HCT116 (cell line): ENCODE data around the gene PPP6C. TPM values are rescaled to one million over a fixed set of nuclear protein-coding genes. Genes with fewer than 3 reads are reported as not detected.

Source experiments
- ATAC-seq: fragments of 200-7000 bp; cut with Tn5 transposase; 2 replicates; pipeline ENCODE4 v1.9.1; 2020; ENCODE audit warnings: mild to moderate bottlenecking, moderate library complexity
- BruUV-seq: library from RNA; stranded (reverse); fragments of 400-500 nt; replicated peaks from 2 replicates; lab custom pipeline; 2021; lab: Mats Ljungman, UMichigan
- CTCF ChIA-PET: fragments of 300-600 bp; sonication (Branson Sonifier 250); formaldehyde crosslinking; loops from one replicate; lab custom pipeline; 2021; ENCODE audit warnings: antibody characterized with exemption; lab: Charles Lee
- POLR2A ChIA-PET: fragments of 300-600, 350-600 bp; sonication (Branson Sonifier 250); formaldehyde crosslinking; loops from one replicate; lab custom pipeline; 2021; ENCODE audit warnings: antibody characterized with exemption; lab: Charles Lee
- RAD21 ChIA-PET, 2 experiments: fragments of 300-600 bp; sonication (Branson Sonifier 250); formaldehyde crosslinking; loops; one replicate each; lab custom pipeline; 2023; ENCODE audit warnings: low total read pairs in 2 of 2; ENCODE audit not compliant: uncharacterized antibody in 2 of 2, unreplicated experiment in 2 of 2, low non-redundant PET in 1 of 2; lab: Charles Lee
- DNase-seq: peaks from one replicate; pipeline ENCODE4 v3.0.0-alpha.2; 2010; ENCODE audit warnings: low read depth, low spot score
- H2AFZ ChIP-seq: fragments of 200-600 bp; shearing (Covaris generic), sonication (generic); 2 replicates; pipeline ENCODE4 v1.6.1; 2017; ENCODE audit warnings: low read depth, mixed run types, mixed read lengths, antibody characterized with exemption, low read length; ENCODE audit not compliant: poor library complexity, severe bottlenecking
- H3K27ac ChIP-seq: 2 replicates; pipeline ENCODE4 v1.5.1; 2012; ENCODE audit warnings: low read depth, low read length
- H3K27me3 ChIP-seq: fragments of 200-600 bp; sonication (generic); 2 replicates; pipeline ENCODE4 v1.6.1; 2016; ENCODE audit warnings: mixed run types, low read length, mixed read lengths; ENCODE audit not compliant: insufficient read depth
- H3K36me3 ChIP-seq, 2 experiments: fragments of 200-500 bp in 1 of 2; fragments of 200-600 bp in 1 of 2; sonication (Bioruptor generic) in 1 of 2; sonication (generic) in 1 of 2; 2 replicates each; pipeline versions ENCODE4 v1.5.1 to v1.6.1; 2014 to 2016; ENCODE audit warnings: low read length in 2 of 2, inconsistent platforms in 1 of 2, mixed read lengths in 1 of 2, mixed run types in 1 of 2; ENCODE audit not compliant: insufficient read depth in 2 of 2, control insufficient read depth in 1 of 2
- H3K4me1 ChIP-seq, 2 experiments: fragments of 200-600 bp in 1 of 2; sonication (generic) in 1 of 2; 2 replicates each; pipeline versions ENCODE4 v1.5.1 to v1.6.1; 2012 to 2017; ENCODE audit warnings: low read length in 2 of 2, inconsistent platforms in 1 of 2, mild to moderate bottlenecking in 1 of 2, mixed read lengths in 1 of 2, mixed run types in 1 of 2, moderate library complexity in 1 of 2; ENCODE audit not compliant: insufficient read depth in 2 of 2, control insufficient read depth in 1 of 2
- H3K4me2 ChIP-seq: fragments of 200-600 bp; sonication (generic); 2 replicates; pipeline ENCODE4 v1.6.1; 2017; ENCODE audit warnings: mixed run types, low read length, mixed read lengths
- H3K4me3 ChIP-seq, 2 experiments: fragments of 200-600 bp in 1 of 2; sonication (generic) in 1 of 2; replicated peaks in 1 of 2; 2 replicates each; pipeline ENCODE4 v1.5.1; 2011 to 2016; ENCODE audit warnings: low read length in 2 of 2, control low read depth in 1 of 2, low read depth in 1 of 2, mild to moderate bottlenecking in 1 of 2, mixed read lengths in 1 of 2, mixed run types in 1 of 2
- H3K79me2 ChIP-seq: fragments of 200-600 bp; sonication (generic); 2 replicates; pipeline ENCODE4 v1.6.1; 2017; ENCODE audit warnings: mild to moderate bottlenecking, mixed run types, low read length, moderate library complexity, mixed read lengths; ENCODE audit not compliant: insufficient read depth
- H3K9ac ChIP-seq: fragments of 200-600 bp; sonication (generic); 2 replicates; pipeline ENCODE4 v1.6.1; 2016; ENCODE audit warnings: low read length, mixed read lengths
- H3K9me2 ChIP-seq: fragments of 200-600 bp; sonication (generic), shearing (Covaris generic); 2 replicates; pipeline ENCODE4 v1.6.1; 2017; ENCODE audit warnings: mixed run types, mild to moderate bottlenecking, moderate library complexity; ENCODE audit not compliant: insufficient read depth
- H3K9me3 ChIP-seq, 2 experiments: fragments of 200-500 bp in 1 of 2; fragments of 200-600 bp in 1 of 2; sonication (Bioruptor generic) in 1 of 2; sonication (generic) in 1 of 2; 2 replicates each; pipeline ENCODE4 v1.6.1; 2014 to 2017; ENCODE audit warnings: low read length in 2 of 2, mixed read lengths in 2 of 2, inconsistent platforms in 1 of 2, low read depth in 1 of 2, mild to moderate bottlenecking in 1 of 2, mixed run types in 1 of 2, moderate library complexity in 1 of 2; ENCODE audit not compliant: control insufficient read depth in 1 of 2, insufficient read depth in 1 of 2
- H4K20me1 ChIP-seq: fragments of 200-600 bp; sonication (generic), shearing (Covaris generic); 2 replicates; pipeline ENCODE4 v1.6.1; 2017; ENCODE audit warnings: mixed run types, mild to moderate bottlenecking, moderate library complexity; ENCODE audit not compliant: insufficient read depth
- CBX3 ChIP-seq: IDR thresholded peaks from 2 replicates; pipeline ENCODE4 v1.6.1; 2012; ENCODE audit warnings: low read depth
- ELF1 ChIP-seq: IDR thresholded peaks from 2 replicates; pipeline ENCODE4 v1.6.1; 2012; ENCODE audit warnings: low read depth, borderline replicate concordance
- EZH2 ChIP-seq: fragments of 200-600 bp; sonication (generic); IDR thresholded peaks from 2 replicates; pipeline ENCODE4 v1.6.1; 2017; ENCODE audit warnings: antibody characterized with exemption, mixed run types
- JUND ChIP-seq: IDR thresholded peaks from 2 replicates; pipeline ENCODE4 v1.6.1; 2012
- SP1 ChIP-seq: IDR thresholded peaks from 2 replicates; pipeline ENCODE4 v1.6.1; 2012; ENCODE audit warnings: low read depth
- SRF ChIP-seq: IDR thresholded peaks from 2 replicates; pipeline ENCODE4 v1.6.1; 2012; ENCODE audit warnings: low read depth
- TCF7L2 ChIP-seq: IDR thresholded peaks from 2 replicates; pipeline ENCODE4 v1.7.0; 2011; ENCODE audit warnings: borderline replicate concordance, inconsistent platforms; ENCODE audit not compliant: insufficient read depth, insufficient read length; ENCODE audit errors: extremely low read depth
- YY1 ChIP-seq: IDR thresholded peaks from 2 replicates; pipeline ENCODE4 v1.6.1; 2011; ENCODE audit warnings: low read length, low read depth, moderate library complexity, mild to moderate bottlenecking; ENCODE audit not compliant: insufficient replicate concordance; ENCODE audit errors: extremely low read depth
- ZNF274 ChIP-seq: fragments of 200-500 bp; sonication (Bioruptor generic); IDR thresholded peaks from 2 replicates; pipeline ENCODE4 v1.6.1; 2014; ENCODE audit warnings: mild to moderate bottlenecking, low read depth, low read length, inconsistent platforms
- intact Hi-C: fragments of 100-400 bp; cut with micrococcal nuclease; formaldehyde crosslinking; loops from 2 replicates; pipeline ENCODE4 v1.10.0; 2022
- total RNA-seq: library from RNA; stranded (reverse); gene quantifications from one replicate; pipeline ENCODE4 v1.2.1, GENCODE V29; 2021; ENCODE audit not compliant: unreplicated experiment
- TF ChIP-seq, protein P1 (sequence below): IDR thresholded peaks from 2 replicates; pipeline ENCODE4 v1.6.1; 2012; ENCODE audit warnings: low read depth
- TF ChIP-seq, protein P2 (sequence below): IDR thresholded peaks from 2 replicates; pipeline ENCODE4 v1.6.1; 2011; ENCODE audit warnings: mild to moderate bottlenecking, low read length, moderate library complexity; ENCODE audit not compliant: insufficient replicate concordance; ENCODE audit errors: extremely low read depth
- TF ChIP-seq, protein P3 (sequence below): IDR thresholded peaks from 2 replicates; pipeline ENCODE4 v1.6.1; 2012

PPP6C gene
- total RNA-seq, 1 experiment from 2014 or later, result 35.4 TPM

DNA sequence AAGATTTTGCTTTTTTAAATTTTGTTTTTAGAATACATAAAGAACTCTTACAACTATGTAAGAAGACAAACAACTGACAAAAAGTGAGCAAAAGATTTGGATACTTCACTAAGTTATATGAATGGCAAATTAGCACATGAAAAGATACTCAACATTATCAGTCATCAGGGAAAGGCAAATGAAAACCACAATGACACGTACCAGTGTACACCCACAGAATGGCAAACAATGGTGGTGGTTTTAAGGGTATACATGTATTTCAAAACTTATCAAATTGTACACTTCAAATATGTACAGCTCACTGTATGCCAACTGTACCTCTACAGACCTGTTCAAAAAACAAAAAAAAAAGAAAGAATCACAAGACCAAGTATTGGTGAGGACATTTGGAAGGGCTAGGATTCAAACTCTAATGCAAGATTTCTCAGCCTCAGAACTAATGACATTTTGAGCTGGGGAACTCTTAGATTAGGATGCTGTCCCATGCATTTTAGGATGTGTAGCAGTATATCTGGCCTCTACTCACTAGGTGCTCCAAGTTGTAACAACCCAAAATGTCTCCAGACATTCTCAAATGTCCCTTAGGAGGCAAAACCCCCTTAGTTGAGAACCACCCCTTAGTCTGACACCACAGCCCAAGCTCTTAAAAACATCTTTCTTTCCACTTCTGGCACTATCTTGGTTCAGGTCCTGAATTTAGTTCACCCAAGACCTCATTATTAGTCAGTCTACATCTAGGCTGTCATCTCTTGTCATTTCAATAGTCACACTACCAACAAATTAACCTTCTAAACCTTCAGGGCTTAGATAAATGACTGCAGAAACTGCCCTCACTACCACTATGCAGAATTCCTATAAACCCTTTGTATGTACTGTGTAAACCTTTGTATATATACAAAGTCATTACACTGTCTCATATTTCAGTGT, 55.9 kb downstream of the PPP6C start:
- H4K20me1 ChIP-seq, result no peaks in the 10 kb centered on the region
- no peaks in the 10 kb centered on the region for H3K4me1 ChIP-seq
- no peak overlapping the region for H3K27ac ChIP-seq
- no TSS peak for BruUV-seq
- no peak overlapping the region for H3K9ac ChIP-seq
- H3K9me3 ChIP-seq, result no peaks in the 10 kb centered on the region
- H3K9me2 ChIP-seq, result no peaks in the 10 kb centered on the region
- H3K4me3 ChIP-seq, result no peak overlapping the region
- no peak overlapping the region for H3K4me2 ChIP-seq
- 0 out of 4 replicates have a peak, but pooled peaks cover 0 to 2% of the 10 kb centered on the region in 2 experiments for H3K36me3 ChIP-seq
- no peaks in the 10 kb centered on the region for H3K27me3 ChIP-seq
- ChIA-PET RAD21 (no interaction called here), CTCF (no interaction called here), POLR2A (no interaction called here)
- no peak for ATAC-seq
- DNase-seq, result no peak
- H2AFZ ChIP-seq, result no peak overlapping the region
- peaks cover 17% of the 10 kb centered on the region for H3K79me2 ChIP-seq
- intact Hi-C loops, result no loop called here
- TF ChIP-seq ELF1 (no peak), SRF (no peak), CBX3 (no peak), YY1 (no peak), SP1 (no peak), TCF7L2 (no peak), JUND (no peak), ZNF274 (no peak), EZH2 (no peak)
- TF ChIP-seq, protein P1, sequence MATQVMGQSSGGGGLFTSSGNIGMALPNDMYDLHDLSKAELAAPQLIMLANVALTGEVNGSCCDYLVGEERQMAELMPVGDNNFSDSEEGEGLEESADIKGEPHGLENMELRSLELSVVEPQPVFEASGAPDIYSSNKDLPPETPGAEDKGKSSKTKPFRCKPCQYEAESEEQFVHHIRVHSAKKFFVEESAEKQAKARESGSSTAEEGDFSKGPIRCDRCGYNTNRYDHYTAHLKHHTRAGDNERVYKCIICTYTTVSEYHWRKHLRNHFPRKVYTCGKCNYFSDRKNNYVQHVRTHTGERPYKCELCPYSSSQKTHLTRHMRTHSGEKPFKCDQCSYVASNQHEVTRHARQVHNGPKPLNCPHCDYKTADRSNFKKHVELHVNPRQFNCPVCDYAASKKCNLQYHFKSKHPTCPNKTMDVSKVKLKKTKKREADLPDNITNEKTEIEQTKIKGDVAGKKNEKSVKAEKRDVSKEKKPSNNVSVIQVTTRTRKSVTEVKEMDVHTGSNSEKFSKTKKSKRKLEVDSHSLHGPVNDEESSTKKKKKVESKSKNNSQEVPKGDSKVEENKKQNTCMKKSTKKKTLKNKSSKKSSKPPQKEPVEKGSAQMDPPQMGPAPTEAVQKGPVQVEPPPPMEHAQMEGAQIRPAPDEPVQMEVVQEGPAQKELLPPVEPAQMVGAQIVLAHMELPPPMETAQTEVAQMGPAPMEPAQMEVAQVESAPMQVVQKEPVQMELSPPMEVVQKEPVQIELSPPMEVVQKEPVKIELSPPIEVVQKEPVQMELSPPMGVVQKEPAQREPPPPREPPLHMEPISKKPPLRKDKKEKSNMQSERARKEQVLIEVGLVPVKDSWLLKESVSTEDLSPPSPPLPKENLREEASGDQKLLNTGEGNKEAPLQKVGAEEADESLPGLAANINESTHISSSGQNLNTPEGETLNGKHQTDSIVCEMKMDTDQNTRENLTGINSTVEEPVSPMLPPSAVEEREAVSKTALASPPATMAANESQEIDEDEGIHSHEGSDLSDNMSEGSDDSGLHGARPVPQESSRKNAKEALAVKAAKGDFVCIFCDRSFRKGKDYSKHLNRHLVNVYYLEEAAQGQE, result no peak
- TF ChIP-seq, protein P2, sequence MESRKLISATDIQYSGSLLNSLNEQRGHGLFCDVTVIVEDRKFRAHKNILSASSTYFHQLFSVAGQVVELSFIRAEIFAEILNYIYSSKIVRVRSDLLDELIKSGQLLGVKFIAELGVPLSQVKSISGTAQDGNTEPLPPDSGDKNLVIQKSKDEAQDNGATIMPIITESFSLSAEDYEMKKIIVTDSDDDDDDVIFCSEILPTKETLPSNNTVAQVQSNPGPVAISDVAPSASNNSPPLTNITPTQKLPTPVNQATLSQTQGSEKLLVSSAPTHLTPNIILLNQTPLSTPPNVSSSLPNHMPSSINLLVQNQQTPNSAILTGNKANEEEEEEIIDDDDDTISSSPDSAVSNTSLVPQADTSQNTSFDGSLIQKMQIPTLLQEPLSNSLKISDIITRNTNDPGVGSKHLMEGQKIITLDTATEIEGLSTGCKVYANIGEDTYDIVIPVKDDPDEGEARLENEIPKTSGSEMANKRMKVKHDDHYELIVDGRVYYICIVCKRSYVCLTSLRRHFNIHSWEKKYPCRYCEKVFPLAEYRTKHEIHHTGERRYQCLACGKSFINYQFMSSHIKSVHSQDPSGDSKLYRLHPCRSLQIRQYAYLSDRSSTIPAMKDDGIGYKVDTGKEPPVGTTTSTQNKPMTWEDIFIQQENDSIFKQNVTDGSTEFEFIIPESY, result no peak
- TF ChIP-seq, protein P3, sequence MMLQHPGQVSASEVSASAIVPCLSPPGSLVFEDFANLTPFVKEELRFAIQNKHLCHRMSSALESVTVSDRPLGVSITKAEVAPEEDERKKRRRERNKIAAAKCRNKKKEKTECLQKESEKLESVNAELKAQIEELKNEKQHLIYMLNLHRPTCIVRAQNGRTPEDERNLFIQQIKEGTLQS, result no peak
